ENCODE results near the gene SNED1. TPM values are rescaled to one million over a fixed set of nuclear protein-coding genes. Genes with fewer than 3 reads are reported as not detected.

The SNED1 gene
- total RNA-seq, 1 donor from 2014 or later: 0.11 TPM

DNA sequence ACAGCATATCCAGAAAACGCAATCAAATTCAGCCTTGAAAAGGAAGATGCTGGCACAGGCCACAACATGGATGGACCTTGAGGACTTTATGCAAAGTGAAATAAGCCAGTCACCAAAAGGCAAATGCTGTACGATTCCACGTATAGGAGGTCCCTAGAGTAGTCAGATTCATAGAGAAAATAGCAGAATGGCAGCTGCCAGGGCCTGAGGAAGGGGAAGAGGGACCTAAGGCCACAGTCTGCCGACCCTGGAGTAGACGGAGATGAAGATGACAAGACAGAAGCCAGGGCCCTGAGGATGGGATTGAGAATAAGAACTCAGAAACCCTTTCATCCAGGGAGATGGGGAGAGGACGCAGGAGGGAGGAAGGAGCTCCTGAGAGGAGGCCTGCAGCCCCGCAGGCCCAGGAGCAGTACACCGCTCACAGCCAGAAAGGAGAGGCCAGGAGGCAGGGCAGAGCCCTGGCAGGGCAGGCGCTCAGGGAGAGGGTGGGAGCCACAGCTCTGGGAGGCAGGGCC is 111.7 kb downstream of the SNED1 start:
- Histone ChIP-seq H3K27ac (no peak overlapping the region), H3K27me3 (no peaks in the 10 kb centered on the region), H2AFZ (replicated peaks) (no peak overlapping the region), H3F3A (ENCODE audit: low read depth) (no peaks in the 10 kb centered on the region), H3K36me3 (no peaks in the 10 kb centered on the region), H3K4me2 (no peak overlapping the region), H4K20me1 (ENCODE audit: low read depth) (no peaks in the 10 kb centered on the region), H3K9ac (no peak overlapping the region), H3K79me2 (ENCODE audit: low read depth) (no peaks in the 10 kb centered on the region), H3K4me3 (no peak overlapping the region), H3K9me3 (ENCODE audit: low read depth) (no peaks in the 10 kb centered on the region), H3K4me1 (no peaks in the 10 kb centered on the region)
- H3K27ac Mint-ChIP-seq: no peak overlapping the region
- no peak for TF ChIP-seq CTCF (IDR thresholded peaks at IDR 0.05)
- TF ChIP-seq EZH2phosphoT487 (IDR thresholded peaks at IDR 0.05): no peak
- TF ChIP-seq EZH2 (IDR thresholded peaks at IDR 0.05): no peak
- no peaks in the 10 kb centered on the region for H3K9me3 Mint-ChIP-seq
- DNase-seq (ENCODE audit: low spot score): no peak
- H3K4me1 Mint-ChIP-seq: no peaks in the 10 kb centered on the region
- H3K36me3 Mint-ChIP-seq: peaks cover 6% of the 10 kb centered on the region
- H3K27me3 Mint-ChIP-seq (ENCODE audit: insufficient read depth, low read depth): peaks cover 3% of the 10 kb centered on the region
- no peak overlapping the region for H3K4me3 Mint-ChIP-seq

- DNase-seq (ENCODE audit: low spot score): no peak
- H3K9ac ChIP-seq: no peak overlapping the region
- H3K27me3 ChIP-seq: no peaks in the 10 kb centered on the region
- TF ChIP-seq CTCF (IDR thresholded peaks at IDR 0.05): no peak
- no peak for TF ChIP-seq EZH2phosphoT487 (IDR thresholded peaks at IDR 0.05)
- TF ChIP-seq EZH2 (IDR thresholded peaks at IDR 0.05): no peak
- peaks cover 7% of the 10 kb centered on the region for H3K36me3 Mint-ChIP-seq
- no peaks in the 10 kb centered on the region for H3F3A ChIP-seq (ENCODE audit: low read depth)
- H3K79me2 ChIP-seq (ENCODE audit: low read depth): no peaks in the 10 kb centered on the region
- H3K4me3 ChIP-seq: no peak overlapping the region
- H3K4me2 ChIP-seq: no peak overlapping the region
- no peak overlapping the region for H2AFZ ChIP-seq (replicated peaks)
- H3K27ac ChIP-seq: no peak overlapping the region
- H3K27ac Mint-ChIP-seq: no peak overlapping the region
- H4K20me1 ChIP-seq (ENCODE audit: low read depth): no peaks in the 10 kb centered on the region
- no peaks in the 10 kb centered on the region for H3K9me3 ChIP-seq (ENCODE audit: low read depth)
- peaks cover 3% of the 10 kb centered on the region for H3K27me3 Mint-ChIP-seq (ENCODE audit: insufficient read depth, low read depth)
- H3K4me3 Mint-ChIP-seq: no peak overlapping the region
- H3K36me3 ChIP-seq: no peaks in the 10 kb centered on the region
- no peaks in the 10 kb centered on the region for H3K9me3 Mint-ChIP-seq
- no peaks in the 10 kb centered on the region for H3K4me1 ChIP-seq
- no peaks in the 10 kb centered on the region for H3K4me1 Mint-ChIP-seq
Measured at GRCh38 chr2:241110607-241111439, 112.4 kb downstream of the SNED1 start.

GRCh38 chr2:241111440-241111805 is 113.0 kb downstream of the SNED1 start:
- Histone ChIP-seq H3F3A (ENCODE audit: low read depth) (no peaks in the 10 kb centered on the region), H4K20me1 (ENCODE audit: low read depth) (no peaks in the 10 kb centered on the region), H3K4me2 (no peak overlapping the region), H3K4me3 (no peak overlapping the region), H3K9ac (no peak overlapping the region), H3K36me3 (no peaks in the 10 kb centered on the region), H3K9me3 (ENCODE audit: low read depth) (no peaks in the 10 kb centered on the region), H2AFZ (replicated peaks) (no peak overlapping the region), H3K27ac (no peak overlapping the region), H3K27me3 (no peaks in the 10 kb centered on the region), H3K79me2 (ENCODE audit: low read depth) (no peaks in the 10 kb centered on the region), H3K4me1 (no peaks in the 10 kb centered on the region)
- H3K4me1 Mint-ChIP-seq: no peaks in the 10 kb centered on the region
- no peak overlapping the region for H3K27ac Mint-ChIP-seq
- TF ChIP-seq CTCF (IDR thresholded peaks at IDR 0.05) (no peak), EZH2 (IDR thresholded peaks at IDR 0.05) (no peak), EZH2phosphoT487 (IDR thresholded peaks at IDR 0.05) (no peak)
- DNase-seq (ENCODE audit: low spot score): no peak
- peaks cover 3% of the 10 kb centered on the region for H3K27me3 Mint-ChIP-seq (ENCODE audit: insufficient read depth, low read depth)
- H3K36me3 Mint-ChIP-seq: peaks cover 7% of the 10 kb centered on the region
- no peaks in the 10 kb centered on the region for H3K9me3 Mint-ChIP-seq
- no peak overlapping the region for H3K4me3 Mint-ChIP-seq
